ENCODE measurements around the gene FAM13A. TPM values are rescaled to one million over a fixed set of nuclear protein-coding genes. Genes with fewer than 3 reads are reported as not detected.

Gene FAM13A
- total and polyA plus RNA-seq, 11 donors: 3.7 to 30.4 (median 11.5) TPM

- no peak for TF ChIP-seq CTCF (IDR thresholded peaks at IDR 0.05)
- no peak for TF ChIP-seq POLR2A (IDR thresholded peaks at IDR 0.05)
- Histone ChIP-seq H3K4me1 (peaks cover 0 to 19% (median 0%) of the 10 kb centered on the region in 12 donors), H3K36me3 (peaks cover 0 to 67% (median 53%) of the 10 kb centered on the region in 9 donors), H3K27me3 (no peaks in the 10 kb centered on the region), H3K9me3 (no peaks in the 10 kb centered on the region), H3K4me3 (no peak overlapping the region), H3K27ac (no peak overlapping the region)
- no peak for DNase-seq
- no peak for ATAC-seq
- intact Hi-C loops (cut with DNase I): loop anchor here in 1 of 10 donors (5.0 kb wide), 1 partner anchor 77 kb away; no protein-coding TSS in a partner anchor
Measured at GRCh38 chr4:88788895-88789294, 268.1 kb downstream of the FAM13A start.

GRCh38 chr4:88788424-88788823 is 268.6 kb downstream of the FAM13A start:
- 95 to 100% (median 99%) methylated on average over 1 of the region's 1 CpG for WGBS, 4 donors

GRCh38 chr4:88786011-88786410 is 271.0 kb downstream of the FAM13A start:
- peaks cover 0 to 95% (median 73%) of the 10 kb centered on the region in 9 donors for H3K36me3 ChIP-seq
- H3K4me1 ChIP-seq: no peaks in the 10 kb centered on the region
- intact Hi-C loops (cut with DNase I): loop anchor here in 1 of 10 donors (5.0 kb wide), 1 partner anchor 74 kb away; no protein-coding TSS in a partner anchor
- DNase-seq (no peak), ATAC-seq (no peak)
- TF ChIP-seq POLR2A (IDR thresholded peaks at IDR 0.05): no peak
- no peak for TF ChIP-seq CTCF (IDR thresholded peaks at IDR 0.05)
- H3K4me3 ChIP-seq: no peak overlapping the region
- no peaks in the 10 kb centered on the region for H3K27me3 ChIP-seq
- H3K9me3 ChIP-seq: no peaks in the 10 kb centered on the region
- no peak overlapping the region for H3K27ac ChIP-seq
- 79 to 95% (median 91%) methylated on average over 1 of the region's 1 CpG for WGBS, 4 donors

More at GRCh38 chr4:88788424-88788823, 268.6 kb downstream of the FAM13A start:
- Histone ChIP-seq H3K27me3 (no peaks in the 10 kb centered on the region), H3K36me3 (peaks cover 0 to 71% (median 57%) of the 10 kb centered on the region in 9 donors), H3K4me3 (no peak overlapping the region), H3K9me3 (no peaks in the 10 kb centered on the region), H3K27ac (no peak overlapping the region), H3K4me1 (peaks cover 0 to 18% (median 0%) of the 10 kb centered on the region in 12 donors)
- ATAC-seq: no peak
- no peak for DNase-seq
- intact Hi-C loops (cut with DNase I): loop anchor here in 1 of 10 donors (5.0 kb wide), 1 partner anchor 76 kb away; no protein-coding TSS in a partner anchor
- TF ChIP-seq CTCF (IDR thresholded peaks at IDR 0.05) (no peak), POLR2A (IDR thresholded peaks at IDR 0.05) (no peak)

GRCh38 chr4:88780389-88780788 is 276.6 kb downstream of the FAM13A start:
- no peak for ATAC-seq
- intact Hi-C loops (cut with DNase I): no loop called here
- H3K9me3 ChIP-seq: no peaks in the 10 kb centered on the region
- peaks cover 0 to 93% (median 62%) of the 10 kb centered on the region in 9 donors for H3K36me3 ChIP-seq
- DNase-seq: no peak
- no peaks in the 10 kb centered on the region for H3K4me1 ChIP-seq
- no peaks in the 10 kb centered on the region for H3K27me3 ChIP-seq
- no peak for TF ChIP-seq POLR2A (IDR thresholded peaks at IDR 0.05)
- TF ChIP-seq CTCF (IDR thresholded peaks at IDR 0.05): no peak
- no peak overlapping the region for H3K4me3 ChIP-seq
- WGBS, 4 donors: 96 to 100% (median 99%) methylated on average over 1 of the region's 1 CpG
- no peak overlapping the region for H3K27ac ChIP-seq

Data from heart left ventricle (tissue), 16 donors.